PC-3 (cell line): ENCODE measurements around the gene COG5. TPM values are rescaled to one million over a fixed set of nuclear protein-coding genes. Genes with fewer than 3 reads are reported as not detected.

ENCODE experiments used
- ATAC-seq: fragments of 200-7000 bp; cut with Tn5 transposase; 2 replicates; pipeline ENCODE4 v1.9.1; 2020; ENCODE audit warnings: mild to moderate bottlenecking, moderate library complexity
- BruUV-seq: library from RNA; stranded (reverse); fragments of 400-500 nt; replicated peaks from 2 replicates; lab custom pipeline; 2021; lab: Mats Ljungman, UMichigan
- CTCF ChIA-PET: fragments of 300-600 bp; sonication (Branson Sonifier 250); formaldehyde crosslinking; loops from one replicate; lab custom pipeline; 2022; ENCODE audit warnings: antibody characterized with exemption; lab: Charles Lee
- POLR2A ChIA-PET: fragments of 300-600 bp; sonication (Branson Sonifier 250); formaldehyde crosslinking; loops from one replicate; lab custom pipeline; 2022; ENCODE audit warnings: antibody characterized with exemption; ENCODE audit not compliant: unreplicated experiment; lab: Charles Lee
- DNase-seq: peaks from one replicate; pipeline ENCODE4 v3.0.0-alpha.2; 2015
- H2AFZ ChIP-seq: fragments of 300-600 bp; sonication (generic); 2 replicates; pipeline ENCODE4 v1.6.0; 2016; ENCODE audit warnings: antibody characterized with exemption, low read length
- H3F3A ChIP-seq: fragments of 300-600 bp; sonication (generic); one replicate; pipeline ENCODE4 v1.6.0; 2017; ENCODE audit warnings: antibody characterized with exemption, low read length, control low read depth, mild to moderate bottlenecking; ENCODE audit not compliant: unreplicated experiment
- H3K27ac ChIP-seq: fragments of 300-600 bp; sonication (generic); 2 replicates; pipeline ENCODE4 v1.5.1; 2016; ENCODE audit warnings: mild to moderate bottlenecking, low read length
- H3K27me3 ChIP-seq: fragments of 300-600 bp; sonication (generic); 2 replicates; pipeline ENCODE4 v1.6.1; 2016; ENCODE audit warnings: low read length, mixed read lengths
- H3K36me3 ChIP-seq: fragments of 300-600 bp; sonication (generic); 2 replicates; pipeline ENCODE4 v1.6.1; 2016; ENCODE audit warnings: low read depth, mixed run types, low read length, mixed read lengths
- H3K4me1 ChIP-seq: fragments of 300-600 bp; sonication (generic); 2 replicates; pipeline ENCODE4 v1.5.1; 2016; ENCODE audit warnings: low read length; ENCODE audit not compliant: insufficient read depth
- H3K4me2 ChIP-seq: fragments of 300-600 bp; sonication (generic); 2 replicates; pipeline ENCODE4 v1.6.0; 2016; ENCODE audit warnings: low read length
- H3K4me3 ChIP-seq: fragments of 300-600 bp; sonication (generic); 2 replicates; pipeline ENCODE4 v1.5.1; 2016; ENCODE audit warnings: mild to moderate bottlenecking, low read length, mixed read lengths
- H3K79me2 ChIP-seq: fragments of 300-600 bp; sonication (generic); 2 replicates; pipeline ENCODE4 v1.6.1; 2017; ENCODE audit warnings: low read length, mixed read lengths
- H3K9ac ChIP-seq: fragments of 300-600 bp; sonication (generic); 2 replicates; pipeline ENCODE4 v1.6.0; 2016; ENCODE audit warnings: mild to moderate bottlenecking, low read length
- H3K9me2 ChIP-seq: fragments of 300-600 bp; sonication (generic); replicated peaks from 2 replicates; pipeline ENCODE4 v1.6.1; 2016; ENCODE audit warnings: mixed run types, low read length, mixed read lengths
- H3K9me3 ChIP-seq: fragments of 300-600 bp; sonication (generic); 2 replicates; pipeline ENCODE4 v1.6.1; 2016; ENCODE audit warnings: low read length, mixed read lengths
- H4K20me1 ChIP-seq: fragments of 300-600 bp; sonication (generic); 2 replicates; pipeline ENCODE4 v1.6.1; 2016; ENCODE audit warnings: low read length, mixed read lengths
- CTCF ChIP-seq: fragments of 300-600 bp; sonication (generic); conservative IDR thresholded peaks from 2 replicates; pipeline ENCODE4 v1.5.1; 2017; ENCODE audit warnings: antibody characterized with exemption, low read depth, mild to moderate bottlenecking, low read length
- EZH2 ChIP-seq: fragments of 300-600 bp; sonication (generic); IDR thresholded peaks from one replicate; pipeline ENCODE4 v1.6.1; 2017; ENCODE audit warnings: antibody characterized with exemption, mild to moderate bottlenecking, low read length; ENCODE audit not compliant: unreplicated experiment
- EZH2phosphoT487 ChIP-seq: fragments of 300-600 bp; sonication (generic); IDR thresholded peaks from 2 replicates; pipeline ENCODE4 v1.6.1; 2018; ENCODE audit warnings: mild to moderate bottlenecking, antibody characterized with exemption, low read length, borderline replicate concordance
- intact Hi-C: fragments of 100-400 bp; cut with micrococcal nuclease; formaldehyde crosslinking; loops from 2 replicates; pipeline ENCODE4 v1.9.0; 2023
- total RNA-seq: library from RNA; depleted of rRNA; stranded (reverse); fragments of >200 nt; gene quantifications from 2 replicates; pipeline ENCODE4 v1.2.3, GENCODE V29; 2014

Gene COG5
- total RNA-seq, 1 experiment from 2014 or later, result 51.7 TPM

- TSS peak; percentile 63 for BruUV-seq
- H2AFZ ChIP-seq, result peak overlapping the region; percentile 86; the same call in 1 of the 2 replicates
- intact Hi-C loops, result loop anchor here (2.0 to 5.0 kb wide), 4 partner anchors 16 to 303 kb away; partner anchors contain the start of gene BCAP29
- peaks cover 4% of the 10 kb centered on the region; the same call in 1 of the 2 replicates for H3K36me3 ChIP-seq
- peak overlapping the region; percentile 98 for H3K9ac ChIP-seq
- H3K79me2 ChIP-seq, result peaks cover 66% of the 10 kb centered on the region
- H3K27ac ChIP-seq, result peak overlapping the region; percentile 97
- H3K4me3 ChIP-seq, result peak overlapping the region; percentile 87
- no peaks in the 10 kb centered on the region for H3K9me2 ChIP-seq
- peak; percentile 86 for DNase-seq
- ATAC-seq, result peak; percentile 65
- peak overlapping the region; percentile 94 for H3K4me2 ChIP-seq
- H3F3A ChIP-seq, result no peaks in the 10 kb centered on the region
- ChIA-PET POLR2A (interaction anchor here (0.6 to 0.7 kb wide), 3 partner anchors 17 to 1639 kb away, joined by 4 to 6 read pairs (median 5); no protein-coding TSS in a partner anchor), CTCF (interaction anchor here (1.0 to 1.3 kb wide), 2 partner anchors 97 to 102 kb away, joined by 3 to 9 read pairs; no protein-coding TSS in a partner anchor)
- H4K20me1 ChIP-seq, result peaks cover 6% of the 10 kb centered on the region; the same call in 1 of the 2 replicates
- no peaks in the 10 kb centered on the region for H3K27me3 ChIP-seq
- H3K4me1 ChIP-seq, result peaks cover 52% of the 10 kb centered on the region
- H3K9me3 ChIP-seq, result no peaks in the 10 kb centered on the region
- TF ChIP-seq EZH2phosphoT487 (no peak), CTCF (no peak), EZH2 (no peak)
Observed at GRCh38 chr7:107564553-107565298, 1.0 kb upstream of the COG5 start.

GRCh38 chr7:107563081-107563774 is 492 bp downstream of the COG5 start:
- H2AFZ ChIP-seq, result peak overlapping the region; percentile 86
- H3K9me3 ChIP-seq, result no peaks in the 10 kb centered on the region
- no peaks in the 10 kb centered on the region for H3K27me3 ChIP-seq
- H3K27ac ChIP-seq, result peak overlapping the region; percentile 97
- peaks cover 12% of the 10 kb centered on the region; the same call in 1 of the 2 replicates for H4K20me1 ChIP-seq
- peaks cover 55% of the 10 kb centered on the region for H3K4me1 ChIP-seq
- CTCF ChIA-PET, result interaction anchor here (0.6 to 1.3 kb wide), 3 partner anchors 100 to 583 kb away, joined by 3 to 9 read pairs (median 3); no protein-coding TSS in a partner anchor
- TF ChIP-seq EZH2phosphoT487 (no peak), EZH2 (no peak), CTCF (no peak)
- peak overlapping the region; percentile 98 for H3K9ac ChIP-seq
- peak overlapping the region; percentile 94 for H3K4me2 ChIP-seq
- no TSS peak for BruUV-seq
- intact Hi-C loops, result loop anchor here (5.0 kb wide), 2 partner anchors 101 to 304 kb away; no protein-coding TSS in a partner anchor
- POLR2A ChIA-PET, result interaction anchor here (0.6 to 0.7 kb wide), 2 partner anchors 25 to 35 kb away, joined by 6 to 22 read pairs; no protein-coding TSS in a partner anchor
- no peaks in the 10 kb centered on the region for H3K9me2 ChIP-seq
- H3F3A ChIP-seq, result no peaks in the 10 kb centered on the region
- H3K4me3 ChIP-seq, result peak overlapping the region; percentile 87
- peak; percentile 6 for DNase-seq
- H3K79me2 ChIP-seq, result peaks cover 73% of the 10 kb centered on the region
- H3K36me3 ChIP-seq, result peaks cover 4% of the 10 kb centered on the region; the same call in 1 of the 2 replicates
- ATAC-seq, result peak; percentile 60
